HEK293 (cell line): ENCODE results near the gene ABTB2.

Experiments used
- PRDM1 ChIP-seq: fragments of 450-650 bp; formaldehyde crosslinking; IDR thresholded peaks from 2 replicates; pipeline ENCODE4; 2016; ENCODE audit warnings: missing biosample characterization, missing genetic modification characterization
- SP2 ChIP-seq: fragments of 450-650 bp; formaldehyde crosslinking; IDR thresholded peaks from 2 replicates; pipeline ENCODE4 v1.5.1; 2016; ENCODE audit warnings: missing biosample characterization, missing genetic modification characterization
- ZNF138 ChIP-seq: fragments of 450-650 bp; formaldehyde crosslinking; IDR thresholded peaks from 2 replicates; pipeline ENCODE4 v1.5.1; 2016; ENCODE audit warnings: missing biosample characterization, missing genetic modification characterization, borderline replicate concordance
- ZNF658 ChIP-seq: fragments of 450-650 bp; formaldehyde crosslinking; IDR thresholded peaks from 2 replicates; pipeline ENCODE4; 2016; ENCODE audit warnings: missing biosample characterization, missing genetic modification characterization
- TF ChIP-seq, protein P1 (sequence below): fragments of 450-650 bp; formaldehyde crosslinking; conservative IDR thresholded peaks from 2 replicates; pipeline ENCODE4 v1.5.1; 2016; ENCODE audit warnings: low read depth, missing biosample characterization, missing genetic modification characterization
- TF ChIP-seq, protein P2 (sequence below): fragments of 450-650 bp; formaldehyde crosslinking; IDR thresholded peaks from 2 replicates; pipeline ENCODE4 v1.5.1; 2016; ENCODE audit warnings: missing biosample characterization, missing genetic modification characterization

DNA sequence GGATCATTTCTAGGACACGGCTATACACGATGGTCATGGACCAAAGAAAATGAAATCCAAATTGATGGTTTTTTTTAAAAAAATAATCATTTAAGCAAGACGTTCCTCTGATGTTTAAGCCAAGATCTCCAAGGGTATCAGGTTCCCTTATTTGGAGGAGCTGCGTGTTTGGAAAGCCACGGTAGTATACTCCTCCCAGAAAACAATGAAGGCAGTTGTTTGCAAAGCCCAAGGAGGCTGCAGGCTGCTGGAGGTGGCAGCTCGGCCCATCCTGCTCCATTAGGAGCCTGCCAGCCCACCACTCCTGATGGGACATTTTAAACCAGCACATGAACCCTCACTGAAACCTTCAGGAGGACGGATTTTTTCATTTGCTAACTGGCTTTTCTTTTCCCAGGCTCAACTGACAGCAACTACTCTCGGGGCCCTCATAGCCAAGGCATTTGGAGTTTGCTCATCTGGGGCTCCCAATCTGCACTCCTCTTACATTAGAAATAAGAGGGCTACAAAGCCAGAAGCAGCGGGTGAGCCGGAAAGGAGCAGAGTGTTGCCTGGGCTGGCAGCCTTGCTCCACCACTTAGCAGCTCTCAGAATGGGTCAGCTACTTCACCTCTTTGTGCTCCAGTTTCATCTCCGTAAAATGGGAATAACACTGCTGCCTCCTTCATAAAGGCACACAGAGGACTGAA, 58.4 kb downstream of the ABTB2 start:
- TF ChIP-seq ZNF138 (tag by site-specific recombination) (no peak), ZNF658 (no peak), PRDM1 (tag by site-specific recombination) (no peak), SP2 (tag by site-specific recombination) (no peak)
- TF ChIP-seq, protein P1, sequence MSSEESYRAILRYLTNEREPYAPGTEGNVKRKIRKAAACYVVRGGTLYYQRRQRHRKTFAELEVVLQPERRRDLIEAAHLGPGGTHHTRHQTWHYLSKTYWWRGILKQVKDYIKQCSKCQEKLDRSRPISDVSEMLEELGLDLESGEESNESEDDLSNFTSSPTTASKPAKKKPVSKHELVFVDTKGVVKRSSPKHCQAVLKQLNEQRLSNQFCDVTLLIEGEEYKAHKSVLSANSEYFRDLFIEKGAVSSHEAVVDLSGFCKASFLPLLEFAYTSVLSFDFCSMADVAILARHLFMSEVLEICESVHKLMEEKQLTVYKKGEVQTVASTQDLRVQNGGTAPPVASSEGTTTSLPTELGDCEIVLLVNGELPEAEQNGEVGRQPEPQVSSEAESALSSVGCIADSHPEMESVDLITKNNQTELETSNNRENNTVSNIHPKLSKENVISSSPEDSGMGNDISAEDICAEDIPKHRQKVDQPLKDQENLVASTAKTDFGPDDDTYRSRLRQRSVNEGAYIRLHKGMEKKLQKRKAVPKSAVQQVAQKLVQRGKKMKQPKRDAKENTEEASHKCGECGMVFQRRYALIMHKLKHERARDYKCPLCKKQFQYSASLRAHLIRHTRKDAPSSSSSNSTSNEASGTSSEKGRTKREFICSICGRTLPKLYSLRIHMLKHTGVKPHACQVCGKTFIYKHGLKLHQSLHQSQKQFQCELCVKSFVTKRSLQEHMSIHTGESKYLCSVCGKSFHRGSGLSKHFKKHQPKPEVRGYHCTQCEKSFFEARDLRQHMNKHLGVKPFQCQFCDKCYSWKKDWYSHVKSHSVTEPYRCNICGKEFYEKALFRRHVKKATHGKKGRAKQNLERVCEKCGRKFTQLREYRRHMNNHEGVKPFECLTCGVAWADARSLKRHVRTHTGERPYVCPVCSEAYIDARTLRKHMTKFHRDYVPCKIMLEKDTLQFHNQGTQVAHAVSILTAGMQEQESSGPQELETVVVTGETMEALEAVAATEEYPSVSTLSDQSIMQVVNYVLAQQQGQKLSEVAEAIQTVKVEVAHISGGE (tag by site-specific recombination): no peak
- TF ChIP-seq, protein P2, sequence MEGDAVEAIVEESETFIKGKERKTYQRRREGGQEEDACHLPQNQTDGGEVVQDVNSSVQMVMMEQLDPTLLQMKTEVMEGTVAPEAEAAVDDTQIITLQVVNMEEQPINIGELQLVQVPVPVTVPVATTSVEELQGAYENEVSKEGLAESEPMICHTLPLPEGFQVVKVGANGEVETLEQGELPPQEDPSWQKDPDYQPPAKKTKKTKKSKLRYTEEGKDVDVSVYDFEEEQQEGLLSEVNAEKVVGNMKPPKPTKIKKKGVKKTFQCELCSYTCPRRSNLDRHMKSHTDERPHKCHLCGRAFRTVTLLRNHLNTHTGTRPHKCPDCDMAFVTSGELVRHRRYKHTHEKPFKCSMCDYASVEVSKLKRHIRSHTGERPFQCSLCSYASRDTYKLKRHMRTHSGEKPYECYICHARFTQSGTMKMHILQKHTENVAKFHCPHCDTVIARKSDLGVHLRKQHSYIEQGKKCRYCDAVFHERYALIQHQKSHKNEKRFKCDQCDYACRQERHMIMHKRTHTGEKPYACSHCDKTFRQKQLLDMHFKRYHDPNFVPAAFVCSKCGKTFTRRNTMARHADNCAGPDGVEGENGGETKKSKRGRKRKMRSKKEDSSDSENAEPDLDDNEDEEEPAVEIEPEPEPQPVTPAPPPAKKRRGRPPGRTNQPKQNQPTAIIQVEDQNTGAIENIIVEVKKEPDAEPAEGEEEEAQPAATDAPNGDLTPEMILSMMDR (tag by site-specific recombination): no peak
